GM03348 (cell line): ENCODE data around the gene CARD9.
A peak's percentile ranks its signal among the peaks of the same experiment; 100 is the strongest.
"Not testable (repeated sequence)": the region's sequence is repeated elsewhere in the genome, so short reads cannot be mapped to it uniquely, and the experiment has no call there.

Source experiments
- DNase-seq: peaks from one replicate; pipeline ENCODE4 v3.0.0; 2012; ENCODE audit warnings: low spot score

Gene CARD9

GRCh38 chr9:136363949-136364748, 9.3 kb downstream of the CARD9 start:
- DNase-seq = no peak

GRCh38 chr9:136363106-136363948, 10.1 kb downstream of the CARD9 start, which contains the start of gene DNLZ:
TSS of gene DNLZ (minus strand) at chr9:136363744. CDS start at chr9:136363714, 30 bp downstream.
- peak; percentile 100 for DNase-seq

- DNase-seq = no peak
Observed at GRCh38 chr9:136362450-136362784, 11.1 kb downstream of the CARD9 start.

GRCh38 chr9:136361754-136362449, 11.6 kb downstream of the CARD9 start:
- no peak for DNase-seq

- DNase-seq = peak; percentile 43
Observed at GRCh38 chr9:136361047-136361753, 12.3 kb downstream of the CARD9 start.

GRCh38 chr9:136359774-136360718, 13.4 kb downstream of the CARD9 start:
- DNase-seq = no peak

GRCh38 chr9:136358888-136359287, 14.6 kb downstream of the CARD9 start:
- DNase-seq = no peak

GRCh38 chr9:136358016-136358415, 15.5 kb downstream of the CARD9 start:
- DNase-seq = no peak

GRCh38 chr9:136357202-136357725, 16.2 kb downstream of the CARD9 start:
- DNase-seq = no peak

- no peak for DNase-seq
Observed at GRCh38 chr9:136355616-136356557, 17.6 kb downstream of the CARD9 start.

- DNase-seq = peak; percentile 69
Observed at GRCh38 chr9:136354592-136355085, 18.8 kb downstream of the CARD9 start.

- DNase-seq = no peak
Observed at GRCh38 chr9:136353757-136354488, 19.5 kb downstream of the CARD9 start.

GRCh38 chr9:136353088-136353487, 20.4 kb downstream of the CARD9 start:
- DNase-seq = no peak

GRCh38 chr9:136352682-136353081, 20.8 kb downstream of the CARD9 start:
- DNase-seq = no peak

GRCh38 chr9:136351868-136352267, 21.6 kb downstream of the CARD9 start:
- DNase-seq = not testable (repeated sequence)

GRCh38 chr9:136351252-136351800, 22.1 kb downstream of the CARD9 start:
- DNase-seq = no peak

- no peak for DNase-seq
Observed at GRCh38 chr9:136349546-136349945, 23.9 kb downstream of the CARD9 start.

GRCh38 chr9:136348691-136349090, 24.8 kb downstream of the CARD9 start:
- DNase-seq = no peak
